ENCODE data around the gene PDCL2.
"Not testable (repeated sequence)": the region's sequence is repeated elsewhere in the genome, so short reads cannot be mapped to it uniquely, and the experiment has no call there.

DNA sequence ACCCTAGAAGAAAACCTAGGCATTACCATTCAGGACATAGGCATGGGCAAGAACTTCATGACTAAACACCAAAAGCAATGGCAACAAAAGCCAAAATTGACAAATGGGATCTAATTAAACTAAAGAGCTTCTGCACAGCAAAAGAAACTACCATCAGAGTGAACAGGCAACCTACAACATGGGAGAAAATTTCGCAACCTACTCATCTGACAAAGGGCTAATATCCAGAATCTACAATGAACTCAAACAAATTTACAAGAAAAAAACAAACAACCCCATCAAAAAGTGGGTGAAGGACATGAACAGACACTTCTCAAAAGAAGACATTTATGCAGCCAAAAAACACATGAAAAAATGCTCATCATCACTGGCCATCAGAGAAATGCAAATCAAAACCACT, 32.0 kb upstream of the PDCL2 start:
- TF ChIP-seq CEBPB (IDR thresholded peaks at IDR 0.05; ENCODE audit: borderline replicate concordance in 1 of 2, low read depth in 2 of 2, low read length in 2 of 2); TCF7 (IDR thresholded peaks at IDR 0.05; ENCODE audit: borderline replicate concordance); POLR2A (IDR thresholded peaks at IDR 0.05; ENCODE audit: low read depth, low read length); YY1 (IDR thresholded peaks at IDR 0.05; ENCODE audit: low read depth, low read length); HDGF (IDR thresholded peaks at IDR 0.05); FOXK2 (IDR thresholded peaks at IDR 0.05); SREBF2 (IDR thresholded peaks at IDR 0.05; ENCODE audit: low read length); TCF12 (IDR thresholded peaks at IDR 0.05; ENCODE audit: low read depth, low read length); EP300 (IDR thresholded peaks at IDR 0.05; ENCODE audit: borderline replicate concordance in 1 of 2, control insufficient read depth in 1 of 2, low read depth in 2 of 2, low read length in 2 of 2): not testable (repeated sequence)
- TF ChIP-seq, protein P1, sequence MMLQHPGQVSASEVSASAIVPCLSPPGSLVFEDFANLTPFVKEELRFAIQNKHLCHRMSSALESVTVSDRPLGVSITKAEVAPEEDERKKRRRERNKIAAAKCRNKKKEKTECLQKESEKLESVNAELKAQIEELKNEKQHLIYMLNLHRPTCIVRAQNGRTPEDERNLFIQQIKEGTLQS (IDR thresholded peaks at IDR 0.05; ENCODE audit: borderline replicate concordance, extremely low read depth, low read depth, low read length): not testable (repeated sequence)
- TF ChIP-seq, protein P2, sequence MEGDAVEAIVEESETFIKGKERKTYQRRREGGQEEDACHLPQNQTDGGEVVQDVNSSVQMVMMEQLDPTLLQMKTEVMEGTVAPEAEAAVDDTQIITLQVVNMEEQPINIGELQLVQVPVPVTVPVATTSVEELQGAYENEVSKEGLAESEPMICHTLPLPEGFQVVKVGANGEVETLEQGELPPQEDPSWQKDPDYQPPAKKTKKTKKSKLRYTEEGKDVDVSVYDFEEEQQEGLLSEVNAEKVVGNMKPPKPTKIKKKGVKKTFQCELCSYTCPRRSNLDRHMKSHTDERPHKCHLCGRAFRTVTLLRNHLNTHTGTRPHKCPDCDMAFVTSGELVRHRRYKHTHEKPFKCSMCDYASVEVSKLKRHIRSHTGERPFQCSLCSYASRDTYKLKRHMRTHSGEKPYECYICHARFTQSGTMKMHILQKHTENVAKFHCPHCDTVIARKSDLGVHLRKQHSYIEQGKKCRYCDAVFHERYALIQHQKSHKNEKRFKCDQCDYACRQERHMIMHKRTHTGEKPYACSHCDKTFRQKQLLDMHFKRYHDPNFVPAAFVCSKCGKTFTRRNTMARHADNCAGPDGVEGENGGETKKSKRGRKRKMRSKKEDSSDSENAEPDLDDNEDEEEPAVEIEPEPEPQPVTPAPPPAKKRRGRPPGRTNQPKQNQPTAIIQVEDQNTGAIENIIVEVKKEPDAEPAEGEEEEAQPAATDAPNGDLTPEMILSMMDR (IDR thresholded peaks at IDR 0.05 in 2 of 3, conservative IDR thresholded peaks at IDR 0.05 in 1 of 3; ENCODE audit: control insufficient read depth in 2 of 3, extremely low read depth in 1 of 3, insufficient read depth in 1 of 3, low read depth in 3 of 3, low read length in 3 of 3): not testable (repeated sequence)
- TF ChIP-seq, protein P3, sequence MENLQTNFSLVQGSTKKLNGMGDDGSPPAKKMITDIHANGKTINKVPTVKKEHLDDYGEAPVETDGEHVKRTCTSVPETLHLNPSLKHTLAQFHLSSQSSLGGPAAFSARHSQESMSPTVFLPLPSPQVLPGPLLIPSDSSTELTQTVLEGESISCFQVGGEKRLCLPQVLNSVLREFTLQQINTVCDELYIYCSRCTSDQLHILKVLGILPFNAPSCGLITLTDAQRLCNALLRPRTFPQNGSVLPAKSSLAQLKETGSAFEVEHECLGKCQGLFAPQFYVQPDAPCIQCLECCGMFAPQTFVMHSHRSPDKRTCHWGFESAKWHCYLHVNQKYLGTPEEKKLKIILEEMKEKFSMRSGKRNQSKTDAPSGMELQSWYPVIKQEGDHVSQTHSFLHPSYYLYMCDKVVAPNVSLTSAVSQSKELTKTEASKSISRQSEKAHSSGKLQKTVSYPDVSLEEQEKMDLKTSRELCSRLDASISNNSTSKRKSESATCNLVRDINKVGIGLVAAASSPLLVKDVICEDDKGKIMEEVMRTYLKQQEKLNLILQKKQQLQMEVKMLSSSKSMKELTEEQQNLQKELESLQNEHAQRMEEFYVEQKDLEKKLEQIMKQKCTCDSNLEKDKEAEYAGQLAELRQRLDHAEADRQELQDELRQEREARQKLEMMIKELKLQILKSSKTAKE (IDR thresholded peaks at IDR 0.05; ENCODE audit: low read depth, poor library complexity, severe bottlenecking): not testable (repeated sequence)
- TF ChIP-seq, protein P4, sequence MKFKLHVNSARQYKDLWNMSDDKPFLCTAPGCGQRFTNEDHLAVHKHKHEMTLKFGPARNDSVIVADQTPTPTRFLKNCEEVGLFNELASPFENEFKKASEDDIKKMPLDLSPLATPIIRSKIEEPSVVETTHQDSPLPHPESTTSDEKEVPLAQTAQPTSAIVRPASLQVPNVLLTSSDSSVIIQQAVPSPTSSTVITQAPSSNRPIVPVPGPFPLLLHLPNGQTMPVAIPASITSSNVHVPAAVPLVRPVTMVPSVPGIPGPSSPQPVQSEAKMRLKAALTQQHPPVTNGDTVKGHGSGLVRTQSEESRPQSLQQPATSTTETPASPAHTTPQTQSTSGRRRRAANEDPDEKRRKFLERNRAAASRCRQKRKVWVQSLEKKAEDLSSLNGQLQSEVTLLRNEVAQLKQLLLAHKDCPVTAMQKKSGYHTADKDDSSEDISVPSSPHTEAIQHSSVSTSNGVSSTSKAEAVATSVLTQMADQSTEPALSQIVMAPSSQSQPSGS (IDR thresholded peaks at IDR 0.05; ENCODE audit: low read length): not testable (repeated sequence)
